ENCODE measurements around the gene PPEF2.

DNA sequence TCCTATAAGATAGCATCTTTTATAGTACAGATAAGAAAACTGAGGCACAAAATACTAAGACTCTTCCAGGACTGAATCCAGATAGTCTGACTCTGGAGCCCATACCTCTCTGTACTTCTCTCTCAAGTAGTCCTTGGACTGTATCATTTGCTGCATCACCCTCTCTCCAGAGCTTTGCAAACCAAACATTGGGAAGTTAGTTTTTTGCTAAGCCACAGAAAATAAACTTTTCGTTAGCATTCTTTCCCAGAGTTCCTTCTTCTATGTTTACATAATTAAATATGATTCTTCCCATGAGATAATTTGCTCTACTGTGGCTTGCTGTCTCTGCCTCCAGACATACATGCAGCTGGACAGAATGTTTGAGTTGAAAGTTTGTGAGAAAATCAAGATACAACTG is 22.0 kb downstream of the PPEF2 start:
- TF ChIP-seq, protein P1, sequence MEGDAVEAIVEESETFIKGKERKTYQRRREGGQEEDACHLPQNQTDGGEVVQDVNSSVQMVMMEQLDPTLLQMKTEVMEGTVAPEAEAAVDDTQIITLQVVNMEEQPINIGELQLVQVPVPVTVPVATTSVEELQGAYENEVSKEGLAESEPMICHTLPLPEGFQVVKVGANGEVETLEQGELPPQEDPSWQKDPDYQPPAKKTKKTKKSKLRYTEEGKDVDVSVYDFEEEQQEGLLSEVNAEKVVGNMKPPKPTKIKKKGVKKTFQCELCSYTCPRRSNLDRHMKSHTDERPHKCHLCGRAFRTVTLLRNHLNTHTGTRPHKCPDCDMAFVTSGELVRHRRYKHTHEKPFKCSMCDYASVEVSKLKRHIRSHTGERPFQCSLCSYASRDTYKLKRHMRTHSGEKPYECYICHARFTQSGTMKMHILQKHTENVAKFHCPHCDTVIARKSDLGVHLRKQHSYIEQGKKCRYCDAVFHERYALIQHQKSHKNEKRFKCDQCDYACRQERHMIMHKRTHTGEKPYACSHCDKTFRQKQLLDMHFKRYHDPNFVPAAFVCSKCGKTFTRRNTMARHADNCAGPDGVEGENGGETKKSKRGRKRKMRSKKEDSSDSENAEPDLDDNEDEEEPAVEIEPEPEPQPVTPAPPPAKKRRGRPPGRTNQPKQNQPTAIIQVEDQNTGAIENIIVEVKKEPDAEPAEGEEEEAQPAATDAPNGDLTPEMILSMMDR (conservative IDR thresholded peaks at IDR 0.05; ENCODE audit: low read depth, low read length): no peak
- no peak for TF ChIP-seq EZH2 (IDR thresholded peaks at IDR 0.05; ENCODE audit: borderline replicate concordance, low read depth, low read length, poor library complexity, severe bottlenecking)
